WERI-Rb-1 (cell line): ENCODE results near the gene FARS2.

Experiments used
- DNase-seq: peaks from one replicate; pipeline ENCODE4 v3.0.0-alpha.2; 2020
- H3K27ac ChIP-seq: fragments of 250-450 bp; sonication (Bioruptor Pico); 2 replicates; pipeline ENCODE4 v1.5.1; 2020; ENCODE audit warnings: mild to moderate bottlenecking, moderate library complexity
- H3K27me3 ChIP-seq: fragments of 250-450 bp; sonication (Bioruptor Pico); 2 replicates; pipeline ENCODE4 v1.5.1; 2021; ENCODE audit warnings: mild to moderate bottlenecking, low read depth, moderate library complexity; ENCODE audit not compliant: insufficient read depth, severe bottlenecking
- H3K36me3 ChIP-seq: fragments of 250-450 bp; sonication (Bioruptor Pico); 2 replicates; pipeline ENCODE4 v1.5.1; 2020; ENCODE audit warnings: mild to moderate bottlenecking, moderate library complexity
- H3K4me3 ChIP-seq: 2 replicates; pipeline ENCODE4 v1.5.1; 2011; ENCODE audit warnings: low read depth, mild to moderate bottlenecking, control low read depth, low read length
- H3K9me3 ChIP-seq: fragments of 250-450 bp; sonication (Bioruptor Pico); 2 replicates; pipeline ENCODE4 v1.5.1; 2021; ENCODE audit warnings: mild to moderate bottlenecking, moderate library complexity; ENCODE audit not compliant: severe bottlenecking
- TF ChIP-seq, protein P1 (sequence below): IDR thresholded peaks from 2 replicates; pipeline ENCODE4 v1.5.1; 2011; ENCODE audit warnings: low read depth, mild to moderate bottlenecking, control low read depth, inconsistent platforms, low read length

FARS2 gene

DNA sequence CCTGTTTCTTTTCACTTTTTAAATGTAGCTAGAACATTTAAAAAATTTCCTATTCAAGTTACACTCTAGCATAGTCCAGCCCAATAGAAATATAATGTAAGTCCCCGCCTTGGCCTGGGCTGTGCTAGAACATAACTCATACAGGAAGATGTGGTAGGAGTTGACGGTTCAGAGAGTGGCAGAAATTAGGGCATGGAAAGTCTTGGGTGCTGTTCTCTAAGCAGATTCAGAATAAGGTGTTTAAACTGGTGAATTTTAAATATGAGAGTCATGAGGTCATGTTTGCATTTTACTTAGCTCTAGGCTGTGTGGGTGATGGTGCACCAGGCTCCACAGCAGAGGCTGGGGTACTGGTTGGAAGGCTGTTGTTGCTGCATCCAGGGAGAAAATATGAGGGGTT lies 256.5 kb downstream of the FARS2 start:
- DNase-seq = no peak
- Histone ChIP-seq H3K9me3 (no peaks in the 10 kb centered on the region), H3K4me3 (no peak overlapping the region), H3K27ac (no peak overlapping the region), H3K36me3 (no peaks in the 10 kb centered on the region), H3K27me3 (no peaks in the 10 kb centered on the region)
- TF ChIP-seq, protein P1, sequence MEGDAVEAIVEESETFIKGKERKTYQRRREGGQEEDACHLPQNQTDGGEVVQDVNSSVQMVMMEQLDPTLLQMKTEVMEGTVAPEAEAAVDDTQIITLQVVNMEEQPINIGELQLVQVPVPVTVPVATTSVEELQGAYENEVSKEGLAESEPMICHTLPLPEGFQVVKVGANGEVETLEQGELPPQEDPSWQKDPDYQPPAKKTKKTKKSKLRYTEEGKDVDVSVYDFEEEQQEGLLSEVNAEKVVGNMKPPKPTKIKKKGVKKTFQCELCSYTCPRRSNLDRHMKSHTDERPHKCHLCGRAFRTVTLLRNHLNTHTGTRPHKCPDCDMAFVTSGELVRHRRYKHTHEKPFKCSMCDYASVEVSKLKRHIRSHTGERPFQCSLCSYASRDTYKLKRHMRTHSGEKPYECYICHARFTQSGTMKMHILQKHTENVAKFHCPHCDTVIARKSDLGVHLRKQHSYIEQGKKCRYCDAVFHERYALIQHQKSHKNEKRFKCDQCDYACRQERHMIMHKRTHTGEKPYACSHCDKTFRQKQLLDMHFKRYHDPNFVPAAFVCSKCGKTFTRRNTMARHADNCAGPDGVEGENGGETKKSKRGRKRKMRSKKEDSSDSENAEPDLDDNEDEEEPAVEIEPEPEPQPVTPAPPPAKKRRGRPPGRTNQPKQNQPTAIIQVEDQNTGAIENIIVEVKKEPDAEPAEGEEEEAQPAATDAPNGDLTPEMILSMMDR = no peak

DNA sequence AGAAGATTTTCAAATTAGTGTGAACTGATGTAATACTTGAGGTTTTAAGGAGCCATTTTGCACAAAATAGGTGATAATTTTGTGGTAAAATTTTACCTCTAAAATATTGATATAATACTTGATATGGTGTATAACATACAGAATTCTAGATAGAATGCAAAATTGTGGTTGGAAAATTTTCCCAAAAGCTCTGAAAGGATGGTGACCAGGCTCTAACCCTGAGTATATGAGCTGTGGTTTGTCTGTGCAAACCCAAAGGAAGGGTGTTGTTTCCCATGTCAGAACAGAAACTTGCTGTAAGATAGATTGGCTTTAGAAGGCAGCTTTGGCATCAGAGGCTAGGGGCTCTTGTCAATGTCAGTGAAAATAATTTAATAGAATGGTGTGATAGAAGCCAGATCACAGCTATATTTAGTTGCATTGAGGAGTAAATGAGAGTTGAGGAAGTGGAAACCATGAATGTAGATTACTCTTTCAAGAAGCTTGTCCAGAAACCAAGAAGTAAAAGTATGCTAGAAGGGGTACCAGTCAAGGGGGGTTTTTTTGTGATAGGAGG lies 257.7 kb downstream of the FARS2 start:
- no peaks in the 10 kb centered on the region for H3K27me3 ChIP-seq
- H3K36me3 ChIP-seq = no peaks in the 10 kb centered on the region
- no peak overlapping the region for H3K27ac ChIP-seq
- TF ChIP-seq, protein P1 = no peak
- H3K4me3 ChIP-seq = no peak overlapping the region
- no peaks in the 10 kb centered on the region for H3K9me3 ChIP-seq
- no peak for DNase-seq

DNA sequence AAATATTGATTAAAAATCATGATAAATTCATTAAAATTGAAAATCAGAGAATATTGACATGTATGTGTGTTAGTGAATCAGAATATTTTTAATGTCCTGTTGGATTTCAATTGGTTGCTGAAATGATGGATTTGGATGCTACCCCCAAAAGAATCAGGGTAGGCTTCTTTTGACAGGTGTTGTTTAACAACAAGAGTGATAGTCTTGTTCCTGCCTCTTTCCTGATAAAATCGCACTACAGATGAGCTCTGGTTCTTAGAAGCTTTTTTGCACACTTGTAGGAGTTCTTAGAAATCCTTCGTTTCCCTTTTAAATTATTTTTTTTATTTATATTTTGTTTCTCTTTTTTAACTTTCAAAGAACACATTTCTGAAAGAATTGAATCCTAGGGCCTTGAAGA lies 259.5 kb downstream of the FARS2 start:
- Histone ChIP-seq H3K9me3 (no peaks in the 10 kb centered on the region), H3K4me3 (no peak overlapping the region), H3K27ac (no peak overlapping the region), H3K27me3 (no peaks in the 10 kb centered on the region), H3K36me3 (no peaks in the 10 kb centered on the region)
- DNase-seq = no peak
- TF ChIP-seq, protein P1 = no peak

DNA sequence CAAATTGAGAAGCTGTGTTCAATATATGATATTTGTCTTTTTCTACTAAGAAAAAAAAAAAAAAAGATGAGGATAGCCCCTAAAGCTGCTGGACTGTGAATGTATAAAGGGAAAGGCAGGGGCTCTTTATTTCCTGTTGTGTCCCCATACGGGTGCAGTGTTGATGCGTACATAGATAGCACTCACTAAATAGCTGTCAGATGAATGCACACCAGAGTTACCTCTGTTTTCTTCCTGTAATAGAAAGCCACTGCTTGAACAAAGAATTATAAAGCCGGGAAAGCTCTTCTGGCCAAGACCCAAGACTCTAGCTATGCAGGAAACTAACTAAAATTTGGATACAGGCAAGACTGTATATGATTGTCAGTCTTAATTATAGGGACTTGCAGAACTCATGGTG lies 260.0 kb downstream of the FARS2 start:
- Histone ChIP-seq H3K9me3 (no peaks in the 10 kb centered on the region), H3K27me3 (no peaks in the 10 kb centered on the region), H3K4me3 (no peak overlapping the region), H3K36me3 (no peaks in the 10 kb centered on the region), H3K27ac (no peak overlapping the region)
- no peak for DNase-seq
- TF ChIP-seq, protein P1 = no peak

DNA sequence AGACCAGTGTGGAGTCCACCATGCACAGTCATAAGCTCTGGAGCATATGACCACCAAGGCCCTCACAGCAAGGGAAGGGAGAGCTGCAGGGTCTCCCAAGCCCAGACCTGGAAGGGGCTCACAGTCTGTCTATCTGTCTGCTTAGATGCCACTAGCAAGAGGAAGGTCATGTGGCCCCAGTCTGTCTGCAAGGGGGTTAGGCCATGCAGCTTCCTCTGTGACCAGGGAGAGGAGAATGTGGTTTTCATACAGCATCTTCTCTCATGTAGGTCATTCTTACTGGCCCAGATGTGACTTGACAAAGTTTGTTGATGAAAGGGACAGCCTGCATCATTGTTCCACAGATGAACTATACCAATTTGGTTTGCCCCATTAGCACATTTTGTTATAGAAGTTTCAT lies 260.8 kb downstream of the FARS2 start:
- TF ChIP-seq, protein P1 = no peak
- Histone ChIP-seq H3K27me3 (no peaks in the 10 kb centered on the region), H3K9me3 (no peaks in the 10 kb centered on the region), H3K27ac (no peak overlapping the region), H3K36me3 (no peaks in the 10 kb centered on the region), H3K4me3 (no peak overlapping the region)
- DNase-seq = no peak

DNA sequence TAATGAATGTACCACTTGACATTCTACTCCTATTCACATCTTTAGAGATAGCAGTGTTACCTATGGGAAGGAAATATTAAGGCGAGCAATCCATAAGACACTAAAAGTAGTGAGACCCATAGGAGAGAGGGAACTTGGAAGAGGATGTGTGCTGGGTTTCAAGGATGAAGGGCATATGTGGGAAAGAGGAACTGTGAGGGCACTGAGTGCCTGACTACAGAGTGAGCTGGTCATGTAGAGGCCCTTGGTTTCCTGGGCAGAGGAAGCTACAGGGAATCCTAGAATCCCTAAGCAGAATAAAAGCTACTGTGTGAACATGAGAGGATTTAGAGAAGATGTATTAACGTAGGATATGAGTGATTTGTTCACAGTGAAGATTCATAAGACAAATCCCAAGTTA lies 262.8 kb downstream of the FARS2 start:
- Histone ChIP-seq H3K4me3 (no peak overlapping the region), H3K36me3 (no peaks in the 10 kb centered on the region), H3K27me3 (no peaks in the 10 kb centered on the region), H3K9me3 (no peaks in the 10 kb centered on the region), H3K27ac (no peak overlapping the region)
- TF ChIP-seq, protein P1 = no peak
- no peak for DNase-seq
